MM.1S (cell line): ENCODE data around the gene SPDYE1.
A peak's percentile ranks its signal among the peaks of the same experiment; 100 is the strongest.
"Not testable (repeated sequence)": the region's sequence is repeated elsewhere in the genome, so short reads cannot be mapped to it uniquely, and the experiment has no call there.

Experiments
- DNase-seq: peaks from one replicate; pipeline ENCODE4 v3.0.0-alpha.2; 2015
- H2AFZ ChIP-seq: fragments of 300-600 bp; sonication (generic); 2 replicates; pipeline ENCODE4 v1.6.0; 2016; ENCODE audit warnings: antibody characterized with exemption, low read length
- H3F3A ChIP-seq: fragments of 300-600 bp; sonication (generic); 2 replicates; pipeline ENCODE4 v1.6.1; 2016; ENCODE audit warnings: mild to moderate bottlenecking, antibody characterized with exemption, low read length, moderate library complexity, mixed read lengths; ENCODE audit not compliant: insufficient read depth
- H3K27ac ChIP-seq: fragments of 300-600 bp; sonication (generic); 2 replicates; pipeline ENCODE4 v1.5.1; 2016; ENCODE audit warnings: mild to moderate bottlenecking, low read length
- H3K27me3 ChIP-seq: fragments of 300-600 bp; sonication (generic); replicated peaks from 2 replicates; pipeline ENCODE4 v1.6.0; 2016; ENCODE audit warnings: low read length; ENCODE audit not compliant: insufficient read depth
- H3K36me3 ChIP-seq: fragments of 300-600 bp; sonication (generic); replicated peaks from 2 replicates; pipeline ENCODE4 v1.6.1; 2016; ENCODE audit warnings: mild to moderate bottlenecking, low read length, mixed read lengths; ENCODE audit not compliant: insufficient read depth
- H3K4me1 ChIP-seq: fragments of 300-600 bp; sonication (generic); 2 replicates; pipeline ENCODE4 v1.6.1; 2016; ENCODE audit warnings: low read length, mixed read lengths
- H3K4me2 ChIP-seq: fragments of 300-600 bp; sonication (generic); 2 replicates; pipeline ENCODE4 v1.6.0; 2016; ENCODE audit warnings: low read depth, low read length
- H3K4me3 ChIP-seq: fragments of 300-600 bp; sonication (generic); 2 replicates; pipeline ENCODE4 v1.5.1; 2016; ENCODE audit warnings: low read length, mixed read lengths
- H3K79me2 ChIP-seq: fragments of 300-600 bp; sonication (generic); 2 replicates; pipeline ENCODE4 v1.6.1; 2016; ENCODE audit warnings: mixed run types, low read length, mixed read lengths
- H3K9ac ChIP-seq: fragments of 300-600 bp; sonication (generic); 2 replicates; pipeline ENCODE4 v1.6.1; 2016; ENCODE audit warnings: low read length, mixed read lengths
- H3K9me2 ChIP-seq: fragments of 300-600 bp; sonication (generic); replicated peaks from 2 replicates; pipeline ENCODE4 v1.6.1; 2016; ENCODE audit warnings: mild to moderate bottlenecking, low read length, mixed read lengths; ENCODE audit not compliant: insufficient read depth
- H3K9me3 ChIP-seq: fragments of 300-600 bp; sonication (generic); replicated peaks from 2 replicates; pipeline ENCODE4 v1.6.1; 2016; ENCODE audit warnings: mild to moderate bottlenecking, low read length, mixed read lengths; ENCODE audit not compliant: insufficient read depth
- H4K20me1 ChIP-seq: fragments of 300-600 bp; sonication (generic); 2 replicates; pipeline ENCODE4 v1.6.1; 2016; ENCODE audit warnings: mild to moderate bottlenecking, low read length, moderate library complexity, mixed read lengths; ENCODE audit not compliant: insufficient read depth
- CTCF ChIP-seq: fragments of 300-600 bp; sonication (generic); IDR thresholded peaks from 2 replicates; pipeline ENCODE4 v1.5.1; 2016; ENCODE audit warnings: antibody characterized with exemption, low read length, mixed read lengths
- EZH2 ChIP-seq: fragments of 300-600 bp; sonication (generic); optimal IDR thresholded peaks from 2 replicates; pipeline ENCODE3; 2017; ENCODE audit warnings: low read depth, mild to moderate bottlenecking, antibody characterized with exemption, low read length, mixed read lengths
- EZH2phosphoT487 ChIP-seq: fragments of 300-600 bp; sonication (generic); IDR thresholded peaks from 2 replicates; pipeline ENCODE4 v1.6.1; 2018; ENCODE audit warnings: antibody characterized with exemption, low read length

The SPDYE1 gene

DNA sequence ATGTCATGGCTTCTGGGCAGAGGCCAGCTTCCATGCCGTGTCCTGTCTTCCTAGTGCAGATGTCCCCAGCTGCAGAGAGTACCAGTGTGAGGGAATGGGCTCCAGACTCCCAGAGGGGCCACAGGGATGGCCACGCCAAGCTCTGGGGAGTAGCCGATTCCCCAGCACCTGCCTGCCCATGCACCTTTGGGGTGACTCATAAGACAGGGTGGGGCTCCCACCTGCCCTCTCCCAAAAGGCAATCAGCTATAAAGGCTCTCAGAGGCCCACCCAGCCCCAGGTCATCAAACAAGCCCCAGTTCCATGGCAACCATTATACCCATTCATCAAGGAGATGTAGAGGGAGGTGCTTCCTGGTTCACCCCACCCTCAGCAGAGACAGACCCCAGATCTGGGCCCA, at the start of gene SPDYE1:
Gene SPDYE1, plus strand, starts transcription at position 366 of the 400 bp plus-strand sequence. CDS start 2,053 bp downstream, outside the sequence.
- not testable (repeated sequence) for H3K79me2 ChIP-seq, H4K20me1 ChIP-seq, H3F3A ChIP-seq, H3K9ac ChIP-seq, H3K4me2 ChIP-seq, H3K4me3 ChIP-seq, H3K36me3 ChIP-seq, H3K9me2 ChIP-seq, H3K27me3 ChIP-seq, H3K27ac ChIP-seq, H3K9me3 ChIP-seq, H3K4me1 ChIP-seq, DNase-seq, H2AFZ ChIP-seq

DNA sequence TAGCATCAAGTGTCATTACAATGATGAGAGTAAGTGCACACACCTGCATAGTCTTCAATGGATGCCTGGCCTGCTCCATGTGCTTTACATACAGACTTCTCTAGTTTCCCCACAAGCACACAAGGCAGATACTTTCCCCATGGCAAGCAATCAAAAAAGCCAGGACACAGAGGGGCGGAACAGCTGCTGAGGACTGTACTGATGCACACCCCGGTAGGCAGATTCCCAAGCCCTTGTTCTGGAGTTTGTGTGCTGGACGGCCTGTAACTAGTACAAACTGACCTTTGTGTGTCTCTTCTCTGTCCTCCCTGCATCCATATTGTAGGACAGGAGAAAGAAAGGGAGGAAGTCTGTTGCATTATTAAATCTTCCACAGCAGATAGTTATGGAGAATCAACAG, 45.7 kb upstream of the SPDYE1 start:
- Histone ChIP-seq H3K4me2 (no peak overlapping the region), H3K4me3 (no peak overlapping the region), H3K79me2 (no peaks in the 10 kb centered on the region), H3K27ac (no peak overlapping the region), H2AFZ (no peak overlapping the region), H3K27me3 (no peaks in the 10 kb centered on the region), H3K9me2 (no peaks in the 10 kb centered on the region), H3K9me3 (no peaks in the 10 kb centered on the region), H3K36me3 (no peaks in the 10 kb centered on the region), H3K4me1 (peaks cover 19% of the 10 kb centered on the region), H4K20me1 (no peaks in the 10 kb centered on the region), H3F3A (no peaks in the 10 kb centered on the region), H3K9ac (no peak overlapping the region)
- TF ChIP-seq EZH2, result no peak
- no peak for TF ChIP-seq EZH2phosphoT487
- TF ChIP-seq CTCF, result no peak
- DNase-seq, result no peak

DNA sequence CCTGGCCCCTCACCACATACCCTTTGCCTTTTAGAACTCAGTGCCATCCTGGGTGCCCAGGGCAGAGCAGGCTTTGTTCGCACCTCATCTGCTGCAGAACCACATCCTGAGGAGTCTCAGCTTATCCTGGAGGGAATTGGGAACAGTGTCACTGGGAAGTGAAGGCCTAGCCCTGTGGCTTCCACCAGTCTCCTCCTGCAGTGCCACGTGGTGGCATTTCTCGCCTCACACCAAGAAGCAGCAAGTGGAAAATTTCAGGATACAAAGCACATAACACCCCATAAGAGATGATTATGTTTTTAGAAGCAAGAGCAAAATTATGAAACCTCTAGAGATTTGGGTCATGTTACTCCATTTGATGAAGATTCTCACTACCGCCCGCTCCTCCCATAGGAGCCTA, 44.6 kb upstream of the SPDYE1 start:
- H3K79me2 ChIP-seq, result no peaks in the 10 kb centered on the region
- no peaks in the 10 kb centered on the region for H3K9me2 ChIP-seq
- H4K20me1 ChIP-seq, result no peaks in the 10 kb centered on the region
- H3K36me3 ChIP-seq, result no peaks in the 10 kb centered on the region
- no peaks in the 10 kb centered on the region for H3F3A ChIP-seq
- H2AFZ ChIP-seq, result no peak overlapping the region
- no peak for DNase-seq
- H3K9me3 ChIP-seq, result no peaks in the 10 kb centered on the region
- H3K4me2 ChIP-seq, result no peak overlapping the region
- H3K4me1 ChIP-seq, result peaks cover 19% of the 10 kb centered on the region
- H3K27me3 ChIP-seq, result no peaks in the 10 kb centered on the region
- no peak overlapping the region for H3K9ac ChIP-seq
- no peak overlapping the region for H3K27ac ChIP-seq
- no peak for TF ChIP-seq EZH2
- no peak for TF ChIP-seq CTCF
- no peak for TF ChIP-seq EZH2phosphoT487
- no peak overlapping the region for H3K4me3 ChIP-seq

DNA sequence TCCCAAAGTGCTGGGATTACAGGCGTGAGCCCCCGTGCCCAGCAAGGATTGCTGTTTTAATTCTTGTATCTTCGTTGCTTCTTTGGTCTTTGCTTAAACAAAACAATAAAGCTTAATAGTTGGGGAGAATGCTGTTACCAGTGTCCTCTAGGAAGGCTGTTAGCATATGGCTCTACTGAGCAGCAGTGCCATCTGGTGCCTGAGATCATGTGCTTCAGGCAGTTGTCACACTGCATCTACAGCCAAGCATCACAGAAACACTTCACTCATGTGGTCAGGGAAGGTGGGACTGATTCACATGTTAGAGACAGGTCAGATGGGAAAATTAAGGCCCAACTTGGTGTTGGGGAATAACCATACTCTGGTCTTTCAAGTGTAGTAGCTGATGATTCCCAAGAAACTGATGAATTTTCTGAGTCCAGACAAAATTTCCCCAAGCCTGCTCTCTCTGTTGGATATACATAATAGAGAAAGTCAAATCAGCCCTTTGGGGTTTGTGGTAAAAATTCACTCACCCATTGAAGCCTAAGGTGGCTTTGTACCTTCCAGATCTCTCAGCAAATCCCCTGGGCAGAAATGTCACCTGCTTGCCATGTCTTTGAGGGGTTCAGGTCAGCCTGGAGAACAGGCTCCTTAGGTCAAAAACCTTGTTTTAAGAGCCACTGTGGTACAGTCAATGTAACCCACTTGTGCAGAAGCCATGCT, 43.0 kb upstream of the SPDYE1 start:
- no peak overlapping the region for H3K4me2 ChIP-seq
- no peaks in the 10 kb centered on the region for H3K27me3 ChIP-seq
- H3K4me3 ChIP-seq, result no peak overlapping the region
- no peak overlapping the region for H2AFZ ChIP-seq
- H3F3A ChIP-seq, result no peaks in the 10 kb centered on the region
- peaks cover 19% of the 10 kb centered on the region for H3K4me1 ChIP-seq
- H3K79me2 ChIP-seq, result no peaks in the 10 kb centered on the region
- H3K9ac ChIP-seq, result no peak overlapping the region
- peak; percentile 72 for TF ChIP-seq CTCF
- no peak for TF ChIP-seq EZH2phosphoT487
- peak; percentile 71 for DNase-seq
- no peak overlapping the region for H3K27ac ChIP-seq
- H3K36me3 ChIP-seq, result no peaks in the 10 kb centered on the region
- no peaks in the 10 kb centered on the region for H3K9me2 ChIP-seq
- no peaks in the 10 kb centered on the region for H4K20me1 ChIP-seq
- H3K9me3 ChIP-seq, result no peaks in the 10 kb centered on the region
